NCI-H774 (cell line): ENCODE results near the gene TNS1.

Source experiments
- DNase-seq: peaks from one replicate; lab custom pipeline; 2025; lab: John Stamatoyannopoulos, UW

The TNS1 gene

DNA sequence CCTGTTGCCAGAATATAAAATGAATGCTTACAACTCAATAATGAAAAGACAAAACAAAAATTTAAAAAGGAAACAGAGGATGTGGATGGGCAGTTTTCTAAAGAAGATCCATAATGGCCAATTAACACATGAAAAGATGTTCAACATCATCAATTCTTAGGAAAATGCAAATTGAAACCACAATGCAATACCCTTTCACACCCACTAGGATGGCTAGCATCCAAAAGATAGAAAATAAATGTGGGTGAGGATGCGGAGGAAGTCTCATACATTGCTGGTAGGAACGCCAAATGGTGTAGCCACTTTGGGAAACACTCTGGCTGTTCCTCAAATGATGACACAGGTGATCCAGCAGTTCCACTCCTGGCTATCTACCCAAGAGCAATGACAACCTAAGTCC, 130.5 kb downstream of the TNS1 start:
- DNase-seq = no peak

DNA sequence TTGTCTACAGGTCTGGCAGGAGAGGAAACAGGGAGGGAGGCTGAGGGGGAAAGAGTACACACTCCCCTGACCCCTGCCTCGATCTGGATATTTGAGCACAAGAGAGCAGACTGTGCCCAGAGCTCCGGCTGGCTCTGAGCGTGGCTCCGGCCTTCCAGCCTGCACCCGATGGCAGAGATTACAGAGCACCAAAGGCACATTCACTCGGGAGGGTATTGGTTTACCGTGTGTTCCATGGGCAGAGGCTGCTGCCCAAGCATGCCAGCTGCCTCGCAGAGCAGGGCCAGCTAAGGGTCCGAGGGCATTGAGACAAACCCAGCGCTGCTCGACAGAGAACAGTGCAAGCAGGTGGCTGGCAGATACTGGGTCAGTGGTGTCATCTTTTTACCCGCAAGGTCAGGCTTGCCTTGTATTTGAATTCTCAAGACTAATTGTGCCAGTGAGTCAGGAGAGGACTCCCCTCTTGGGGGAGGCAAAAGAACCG, 132.2 kb downstream of the TNS1 start:
- no peak for DNase-seq

DNA sequence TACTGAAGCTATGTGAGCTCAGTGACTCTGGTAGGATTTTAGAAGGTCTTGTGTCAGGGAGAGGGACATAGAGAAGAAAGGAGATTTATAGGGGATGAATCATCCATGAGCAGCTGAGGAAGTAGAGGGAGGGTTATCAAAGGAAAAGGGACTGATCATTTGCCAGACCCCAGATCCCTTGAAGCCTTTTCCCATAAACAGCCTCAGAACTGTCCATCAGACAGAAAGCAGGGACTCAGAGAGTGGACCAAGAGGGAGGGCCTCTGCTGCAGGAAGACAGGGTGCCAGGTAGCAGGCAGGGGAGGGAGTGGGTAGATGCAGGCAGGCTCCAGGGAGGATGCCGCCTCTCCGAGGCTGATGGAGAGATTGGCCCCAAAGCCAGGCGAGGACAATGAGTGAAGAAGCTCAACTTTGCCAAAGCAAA, 133.9 kb downstream of the TNS1 start:
- no peak for DNase-seq

DNA sequence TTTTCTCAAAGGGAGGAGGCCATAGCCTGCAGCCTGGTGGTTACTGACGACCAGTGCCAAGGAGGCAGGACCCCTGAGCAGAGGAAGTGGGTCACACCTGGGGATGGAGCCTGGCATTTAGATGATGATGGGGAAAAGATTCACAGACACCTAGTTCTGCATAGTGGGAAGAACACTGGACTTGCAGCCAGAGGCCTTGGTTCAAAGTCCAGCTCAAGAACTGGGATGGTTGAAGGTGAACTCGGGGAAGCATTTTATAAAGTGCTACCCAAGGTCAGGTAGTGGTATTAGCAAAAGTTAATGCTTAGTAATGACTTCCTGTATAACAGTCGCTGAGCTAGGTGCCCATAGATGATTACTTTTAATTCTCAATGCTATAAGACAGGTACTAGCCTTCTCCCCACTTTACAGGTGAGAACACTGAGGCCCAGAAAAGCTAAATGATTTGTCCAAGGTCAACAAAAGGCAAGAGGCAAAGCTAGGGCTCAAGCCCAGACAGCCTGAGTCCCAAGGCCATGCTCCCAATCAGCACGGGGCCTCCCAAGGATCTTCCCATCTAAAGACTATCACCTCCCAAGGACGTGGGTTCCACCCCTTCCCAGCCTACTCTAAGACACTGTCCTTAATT, 134.4 kb downstream of the TNS1 start:
- DNase-seq = no peak

DNA sequence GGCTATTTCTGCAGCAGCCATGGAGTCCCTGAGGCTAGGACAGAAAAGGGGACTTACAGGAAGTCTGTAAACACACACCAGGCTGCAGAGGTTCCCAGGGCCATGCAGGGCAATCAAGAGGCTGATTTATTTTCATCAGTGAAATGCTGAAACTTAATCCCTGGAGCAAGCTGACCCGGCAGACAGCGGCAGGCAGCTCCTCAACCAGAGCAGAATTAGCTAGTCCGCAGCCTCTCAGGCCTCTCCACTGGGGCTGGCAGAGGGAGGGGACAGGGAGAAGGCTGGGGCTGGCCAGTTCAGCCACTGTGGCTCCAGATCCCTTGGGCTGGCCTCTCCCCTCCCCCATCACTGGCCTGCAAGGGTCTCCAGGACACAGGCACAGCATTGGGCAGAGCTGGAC, 136.3 kb downstream of the TNS1 start:
- no peak for DNase-seq

DNA sequence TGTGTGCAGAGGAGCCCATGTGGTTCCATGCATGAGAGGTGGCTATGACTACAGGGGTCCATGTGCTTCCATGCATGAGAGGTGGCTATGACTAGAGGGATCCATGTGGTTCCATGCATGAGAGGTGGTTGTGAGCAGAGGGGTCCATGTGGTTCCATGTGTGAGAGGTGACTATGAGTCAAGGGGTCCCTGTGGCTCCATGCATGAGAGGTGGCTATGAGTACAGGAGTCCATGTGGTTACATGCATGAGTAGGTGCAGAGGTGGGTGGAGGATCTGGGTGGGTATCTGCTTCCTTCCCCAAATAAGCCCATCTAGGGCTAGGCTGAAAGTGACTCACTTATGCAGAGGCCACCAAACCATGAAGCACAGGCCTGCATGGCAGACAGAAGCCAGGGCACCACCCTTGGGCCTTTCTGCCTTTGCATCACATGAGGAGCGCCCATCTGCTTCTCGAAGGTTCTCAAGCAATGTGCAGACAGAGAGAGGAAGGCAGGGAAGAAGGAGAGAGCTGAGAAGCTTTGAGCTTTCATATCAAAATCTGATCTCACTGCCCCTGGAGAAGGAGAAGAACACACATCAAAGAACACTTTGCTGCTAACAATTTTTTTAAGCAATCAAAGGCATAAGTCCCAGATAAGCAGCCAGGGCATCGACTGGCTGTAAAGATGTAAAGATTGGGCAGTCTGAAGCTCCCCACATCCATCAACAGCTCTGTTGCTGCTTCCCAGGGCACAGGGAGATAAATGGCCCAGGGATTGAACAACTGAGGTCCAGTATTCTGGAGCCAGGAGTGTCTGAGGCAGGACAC, 137.6 kb downstream of the TNS1 start:
- no peak for DNase-seq

DNA sequence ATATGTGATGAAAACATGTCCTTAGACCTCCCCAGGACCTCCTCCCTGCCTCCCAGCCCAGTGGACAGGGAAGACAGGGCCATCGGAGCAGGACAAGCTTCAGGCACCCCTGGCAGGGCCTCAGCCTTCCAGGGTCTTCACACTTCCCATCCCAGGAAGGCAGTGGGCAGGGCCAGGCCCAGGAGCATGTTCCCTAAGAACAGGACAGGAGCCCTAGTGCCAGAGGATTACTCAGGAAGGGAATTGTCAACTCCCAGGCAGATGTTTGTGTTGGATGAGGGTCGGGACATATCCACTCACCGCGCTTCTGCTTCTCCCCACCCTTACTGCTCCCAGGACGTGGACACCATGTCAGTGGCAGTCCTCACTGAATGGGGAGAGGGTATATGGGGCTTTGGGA, 138.9 kb downstream of the TNS1 start:
- no peak for DNase-seq

DNA sequence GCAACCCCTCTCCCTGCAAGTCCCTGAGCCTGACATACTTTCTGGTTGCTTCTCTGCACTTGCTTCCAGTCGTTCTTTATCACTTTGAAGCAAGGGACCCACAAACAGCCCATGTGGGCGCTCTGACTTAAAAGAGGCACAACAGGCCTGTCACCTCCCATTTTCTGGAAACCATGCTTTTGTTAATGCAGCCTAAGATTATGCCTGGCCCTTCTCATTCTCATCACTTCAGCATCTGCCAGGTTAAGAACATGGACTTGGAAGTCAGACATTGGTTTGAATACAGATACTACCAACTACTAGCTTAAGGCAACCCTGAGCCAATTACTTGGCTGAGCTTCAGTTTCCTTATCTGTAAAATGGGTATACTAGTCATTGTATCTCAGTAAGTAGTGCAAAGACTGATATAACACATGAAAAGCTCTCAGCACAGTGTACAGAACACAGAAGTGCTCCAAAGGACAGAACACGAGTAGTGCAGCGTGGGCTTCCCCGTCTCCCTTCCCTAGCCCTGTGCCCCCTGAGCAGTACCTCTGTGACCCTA, 141.4 kb downstream of the TNS1 start:
- no peak for DNase-seq

DNA sequence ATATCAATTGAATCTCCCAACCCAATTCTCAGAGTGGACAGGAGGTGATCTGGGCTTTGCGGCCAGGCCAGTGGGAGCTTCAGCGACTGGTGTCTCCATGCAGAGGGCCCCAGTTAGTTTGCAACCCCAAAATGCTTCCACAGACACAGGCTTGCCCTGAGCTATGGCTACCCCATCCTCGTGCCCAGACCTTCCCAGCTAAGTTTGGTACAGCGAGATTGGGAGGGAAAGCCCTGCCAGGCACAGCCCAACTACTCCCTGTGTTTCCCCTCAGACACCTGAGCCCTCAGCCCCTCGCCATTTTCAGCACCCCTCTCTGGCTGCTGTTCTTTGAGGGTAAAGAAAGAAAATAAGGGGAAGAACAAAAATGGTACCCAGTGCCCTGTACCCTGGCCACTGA, 142.9 kb downstream of the TNS1 start:
- no peak for DNase-seq

DNA sequence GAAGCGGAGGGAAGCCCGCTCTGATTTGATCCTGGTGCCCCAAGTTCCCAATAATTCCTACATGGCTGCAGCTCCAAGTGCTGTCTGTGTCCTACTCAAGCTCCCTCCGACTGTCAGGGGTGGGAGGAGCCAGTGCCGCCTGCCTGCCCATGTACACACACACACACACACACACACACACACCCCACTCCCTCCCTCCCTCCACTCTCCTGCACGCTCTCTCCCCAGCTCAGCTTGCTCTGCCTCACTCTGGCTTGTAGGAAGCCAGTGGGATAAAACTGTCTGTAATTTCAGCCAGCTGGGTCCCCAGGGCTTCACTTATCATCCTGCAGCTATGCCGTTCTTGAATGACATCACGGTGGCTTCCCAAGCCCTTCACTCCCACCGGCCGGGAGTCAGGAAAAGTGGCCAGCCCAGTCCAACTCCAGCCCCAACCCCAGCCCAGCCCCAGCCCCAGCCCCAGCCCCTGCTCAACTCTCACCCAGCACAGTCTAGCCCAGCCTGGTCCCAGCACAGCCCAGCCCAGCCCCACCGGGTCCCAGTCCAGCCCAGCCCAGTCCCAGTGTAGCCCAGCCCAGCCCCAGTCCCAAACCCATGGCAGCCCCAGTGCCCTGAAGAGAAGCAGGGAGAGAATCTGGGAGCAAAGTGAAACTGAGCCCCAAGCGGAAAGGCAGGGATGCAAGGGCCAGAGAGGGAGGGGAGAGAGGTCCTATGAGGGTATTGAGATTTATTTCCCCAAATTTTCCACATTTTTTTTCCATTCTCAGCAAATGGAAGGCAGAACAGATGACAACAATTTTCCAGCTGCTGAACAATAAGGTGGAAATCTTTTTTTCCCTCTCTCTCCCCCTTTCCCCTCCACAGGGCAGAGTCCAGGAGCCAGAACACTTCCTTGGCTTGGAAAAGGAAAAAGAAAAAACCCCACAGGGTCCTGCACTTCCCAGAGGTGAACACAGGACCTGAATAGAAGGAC, 144.0 kb downstream of the TNS1 start:
- no peak for DNase-seq

DNA sequence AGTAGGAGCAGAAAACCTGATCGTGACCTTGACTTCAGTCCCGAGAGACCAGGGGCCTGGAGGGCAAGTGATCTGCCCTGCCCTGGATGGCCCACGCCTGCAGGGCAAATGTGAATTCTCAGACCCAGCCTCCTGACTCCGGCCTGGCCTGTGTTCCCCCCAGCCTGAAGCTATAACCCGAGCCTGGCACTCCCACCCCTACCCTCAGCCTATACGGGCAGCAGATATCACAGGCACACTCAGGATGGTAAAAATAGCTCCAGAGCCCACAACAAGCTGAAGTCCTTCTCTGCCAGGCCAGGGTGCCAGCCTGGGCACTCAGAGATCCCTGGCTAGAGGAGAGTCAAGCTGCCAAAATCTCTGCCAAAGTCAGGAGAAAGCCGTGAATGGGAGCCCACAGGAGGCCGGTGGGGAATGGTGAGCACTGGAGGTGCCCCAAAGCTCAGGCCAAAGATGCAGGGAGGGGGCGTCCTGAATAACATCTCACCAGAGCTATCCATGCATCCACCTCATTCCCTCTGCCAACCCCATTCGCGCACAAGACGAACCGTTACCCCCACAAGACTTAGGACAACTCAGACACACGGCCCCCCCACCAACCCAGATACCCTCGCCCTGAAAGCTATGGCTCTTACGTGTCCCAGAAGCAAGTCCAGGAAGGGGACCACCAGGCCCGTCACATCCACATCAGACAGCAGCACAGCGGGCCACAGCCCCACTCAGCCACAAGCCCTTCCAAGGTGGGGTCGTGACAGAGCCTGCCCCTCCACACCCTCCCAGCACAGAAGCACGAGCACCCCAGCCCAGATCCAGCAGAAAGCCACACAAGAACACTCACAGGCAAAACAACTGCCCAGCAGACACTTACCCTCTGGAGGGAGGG, 144.9 kb downstream of the TNS1 start:
- DNase-seq = no peak

DNA sequence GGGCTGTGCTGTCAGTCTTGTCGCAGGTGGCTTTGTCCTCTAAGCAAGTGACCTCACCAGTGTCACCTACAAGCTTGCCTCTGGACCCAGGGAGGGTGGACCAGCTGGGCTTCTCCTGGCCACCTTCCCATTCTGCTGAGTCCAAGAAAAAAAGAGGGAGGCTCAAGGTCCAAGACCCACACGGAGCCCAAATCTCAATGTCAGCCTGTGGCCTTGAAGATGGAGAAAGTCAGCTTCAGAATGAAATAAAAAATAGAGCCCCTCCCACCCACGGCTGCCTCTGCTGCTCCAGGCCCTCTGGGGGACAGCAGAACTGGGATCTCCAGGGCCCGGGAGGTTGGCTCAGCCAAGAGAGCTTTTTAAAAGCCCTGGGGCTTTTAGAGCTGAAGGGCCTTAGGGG, 145.9 kb downstream of the TNS1 start:
- DNase-seq = no peak

DNA sequence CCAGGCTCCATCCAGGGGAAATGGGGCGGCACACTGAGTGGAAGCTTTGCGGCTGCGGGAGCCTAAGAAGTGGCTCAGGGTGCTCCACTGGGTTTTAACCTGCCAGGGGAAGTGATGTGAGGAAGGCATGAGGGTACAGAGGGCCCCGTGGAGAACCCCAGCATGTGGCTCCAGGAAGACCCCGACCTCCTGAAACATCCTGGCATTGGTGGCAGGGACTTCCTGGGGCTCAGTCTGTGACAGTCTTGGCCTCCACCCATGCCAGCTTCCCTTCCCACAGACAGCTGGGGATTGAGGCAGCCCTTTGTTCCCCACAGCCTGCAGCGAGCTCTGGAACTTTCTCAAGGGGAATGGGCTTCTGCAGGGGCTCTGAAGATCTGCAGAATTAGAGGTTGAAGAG, 146.6 kb downstream of the TNS1 start:
- DNase-seq = no peak

DNA sequence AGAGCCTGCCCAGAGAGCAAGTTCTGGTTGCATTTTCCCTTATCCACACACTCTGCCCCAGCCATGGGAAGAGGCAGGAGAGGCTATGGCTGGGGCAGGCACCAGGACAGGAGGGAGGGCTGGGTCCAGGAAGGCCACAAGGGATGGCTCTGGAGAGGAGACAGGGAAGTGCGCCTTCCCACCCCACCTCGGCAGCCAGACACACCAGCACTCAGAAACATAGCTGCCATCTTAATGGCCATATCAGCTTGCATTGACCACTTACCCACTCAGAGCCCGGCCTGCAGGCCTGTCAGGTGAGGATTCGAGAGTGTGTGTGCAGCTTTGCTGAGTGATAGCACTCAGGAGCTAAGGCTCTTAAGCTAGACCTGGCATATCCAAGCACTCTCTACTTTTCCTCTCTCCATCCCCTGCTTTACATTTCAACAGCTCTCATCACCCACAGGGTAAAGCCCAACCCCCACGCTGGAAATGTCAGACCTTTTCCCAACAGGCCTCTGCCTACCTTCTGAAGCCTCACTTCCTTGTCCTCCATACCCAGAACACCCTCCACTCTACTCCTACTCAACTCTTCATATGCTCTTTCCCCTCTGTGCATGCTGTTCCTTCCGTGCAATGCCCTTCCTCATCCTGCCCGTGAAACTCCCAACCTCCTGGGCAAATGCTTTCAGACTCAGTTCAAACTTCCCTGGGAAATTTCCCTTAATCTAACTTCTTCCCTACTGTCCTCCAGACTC, 147.9 kb downstream of the TNS1 start:
- DNase-seq = no peak

DNA sequence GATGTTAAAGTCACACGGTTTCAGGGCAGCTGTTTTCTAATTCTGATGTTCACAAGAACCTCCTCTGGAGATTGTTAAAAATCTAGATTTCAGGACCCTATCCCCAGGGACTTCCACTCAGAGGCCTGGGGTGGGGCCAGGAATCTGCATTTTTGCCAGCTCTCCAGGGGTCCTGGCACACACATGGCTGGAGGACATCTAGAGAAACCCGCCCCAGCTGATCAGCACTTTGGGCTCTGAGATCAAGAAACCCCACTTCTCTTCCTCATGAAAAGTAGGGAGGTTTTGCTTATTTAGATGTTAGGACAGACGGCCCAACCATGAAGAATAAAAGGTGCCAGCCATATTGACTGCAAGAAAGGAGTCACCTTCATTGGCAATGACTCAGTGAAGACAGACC, 148.8 kb downstream of the TNS1 start:
- no peak for DNase-seq

DNA sequence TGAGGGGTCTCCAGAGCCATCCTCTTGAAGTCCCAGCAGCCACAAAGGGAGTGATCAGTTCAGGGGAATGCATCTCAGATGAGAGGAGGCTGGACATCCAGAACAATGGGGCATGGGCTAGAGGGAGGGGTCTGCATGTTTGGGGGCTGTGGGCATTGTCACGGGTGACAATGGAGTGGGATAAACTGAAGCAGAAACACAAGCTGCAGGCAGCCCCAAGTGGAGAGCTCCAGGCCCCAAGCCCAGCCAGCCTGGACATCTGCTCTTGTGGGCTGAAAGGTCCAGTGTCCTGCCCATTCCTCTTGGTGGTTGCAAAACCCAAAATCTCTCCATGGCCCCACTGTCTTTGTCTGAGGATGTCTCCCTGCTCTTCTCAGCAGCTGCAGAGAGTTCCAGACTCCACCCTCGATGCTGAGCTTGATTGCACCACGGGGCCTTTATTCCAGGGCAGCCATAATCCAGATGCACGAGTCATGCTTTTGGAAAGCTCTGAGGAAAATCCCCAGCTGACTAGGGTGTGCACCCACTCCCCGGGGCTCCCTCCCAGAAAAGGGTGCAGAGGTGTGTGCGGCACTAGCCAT, 149.4 kb downstream of the TNS1 start:
- no peak for DNase-seq

DNA sequence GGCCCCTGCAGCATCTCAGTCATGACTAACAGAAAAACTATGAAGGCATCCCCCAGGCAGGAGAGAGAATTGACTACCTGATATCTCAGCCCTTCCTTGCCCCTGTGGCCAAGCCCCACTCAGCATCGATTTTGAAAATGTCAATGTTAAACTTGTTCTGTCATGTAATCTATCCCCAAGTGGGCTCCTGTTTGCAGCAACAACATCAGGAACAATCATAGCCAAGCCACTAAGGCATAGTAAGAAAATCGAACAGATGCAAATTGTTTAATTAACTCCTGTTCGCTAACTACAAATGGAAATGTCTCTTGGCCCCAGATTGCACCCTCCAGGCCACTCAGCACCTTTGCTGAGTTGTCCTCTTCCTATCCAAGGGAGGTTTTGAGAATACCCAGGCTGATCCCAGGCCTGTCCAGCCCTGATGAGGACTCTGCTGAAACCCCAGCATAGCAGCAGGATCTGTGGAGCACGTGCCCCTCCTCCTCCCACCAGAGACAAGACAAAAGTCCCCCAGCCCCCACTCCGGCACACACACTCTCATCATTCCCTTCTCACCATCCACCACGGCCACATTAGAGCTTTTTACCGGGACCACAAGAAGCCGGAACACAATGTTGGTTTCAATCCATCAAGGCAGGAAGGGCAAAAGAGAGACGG, 150.1 kb downstream of the TNS1 start:
- no peak for DNase-seq

DNA sequence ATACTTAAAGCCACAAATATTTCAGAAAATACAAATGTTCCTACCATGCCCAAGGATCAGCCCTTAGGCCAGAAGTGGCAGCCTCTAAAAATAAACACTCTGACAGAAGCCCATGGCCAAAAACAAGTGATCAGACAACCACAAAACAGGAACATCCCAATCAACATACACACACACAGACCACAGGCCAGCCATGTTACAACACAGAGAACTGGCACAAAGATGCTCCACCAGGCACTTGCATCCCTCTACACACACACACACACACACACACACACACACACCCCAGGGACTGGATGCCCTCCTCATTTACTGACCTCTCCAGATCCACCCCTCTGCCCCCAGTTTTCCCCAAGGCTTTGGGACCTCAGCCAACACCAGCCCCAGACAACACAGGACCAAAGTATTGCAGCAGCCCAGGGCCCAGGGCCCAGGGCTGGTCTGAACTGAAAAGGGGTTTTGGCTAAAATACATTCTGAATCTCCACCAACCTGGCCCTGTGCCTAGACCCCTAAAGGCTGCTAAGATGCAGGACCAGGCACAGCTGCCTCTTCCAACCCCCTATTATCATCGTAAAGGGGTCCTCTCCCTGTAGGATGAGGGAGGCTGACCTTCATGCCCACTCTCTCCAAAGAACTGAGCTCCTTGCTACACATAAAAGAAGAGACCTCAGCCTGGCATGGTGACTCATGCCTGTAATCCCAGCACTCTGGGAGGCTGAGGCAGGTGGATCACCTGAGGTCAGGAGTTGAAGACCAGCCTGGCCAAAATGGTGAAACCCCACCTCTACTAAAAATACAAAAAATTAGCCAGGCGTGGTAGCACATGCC, 151.4 kb downstream of the TNS1 start:
- DNase-seq = no peak
